GM19035 (cell line): Measurements from ENCODE around the gene MRPL18.

Experiments used
- ATAC-seq: cut with Tn5 transposase; IDR thresholded peaks from one replicate; pipeline ENCODE4 v1.9.1; 2021; ENCODE audit not compliant: unreplicated experiment

The MRPL18 gene

GRCh38 chr6:159838020-159838744 is 47.9 kb downstream of the MRPL18 start:
- ATAC-seq, result no peak

GRCh38 chr6:159842035-159842434 is 51.8 kb downstream of the MRPL18 start:
- no peak for ATAC-seq

- ATAC-seq, result no peak
Measured at GRCh38 chr6:159844737-159845645, 54.7 kb downstream of the MRPL18 start.
